Liver (tissue), 9 donors: ENCODE measurements around the gene SLC26A1. TPM values are rescaled to one million over a fixed set of nuclear protein-coding genes. Genes with fewer than 3 reads are reported as not detected.

Source experiments
- DNase-seq: peaks from one replicate; pipeline ENCODE4 v3.0.0-alpha.2; 2017; ENCODE audit warnings: low spot score
- H3K27ac ChIP-seq, 2 donors: one replicate each; pipeline ENCODE4 v1.7.0; 2013; ENCODE audit warnings: inconsistent platforms in 2 of 2, low read length in 2 of 2, control low read depth in 1 of 2, low read depth in 1 of 2, mild to moderate bottlenecking in 1 of 2
- H3K27me3 ChIP-seq, 4 donors: one replicate each; pipeline versions ENCODE4 v1.6.1 to v1.7.0; 2013; ENCODE audit warnings: low read length in 3 of 4, inconsistent platforms in 1 of 4, mild to moderate bottlenecking in 1 of 4, moderate library complexity in 1 of 4; ENCODE audit not compliant: control insufficient read depth in 4 of 4, insufficient read depth in 4 of 4
- H3K36me3 ChIP-seq, 4 donors: one replicate each; pipeline versions ENCODE4 v1.6.1 to v1.7.0; 2013; ENCODE audit warnings: low read length in 3 of 4, mild to moderate bottlenecking in 3 of 4, low read depth in 1 of 4, moderate library complexity in 1 of 4; ENCODE audit not compliant: control insufficient read depth in 4 of 4, insufficient read depth in 3 of 4
- H3K4me1 ChIP-seq, 4 donors: one replicate each; pipeline versions ENCODE4 v1.6.1 to v1.7.0; 2013; ENCODE audit warnings: low read length in 3 of 4, mild to moderate bottlenecking in 3 of 4, moderate library complexity in 1 of 4; ENCODE audit not compliant: control insufficient read depth in 4 of 4, insufficient read depth in 4 of 4
- H3K4me3 ChIP-seq, 3 donors: one replicate each; pipeline versions ENCODE4 v1.6.1 to v1.7.0; 2013; ENCODE audit warnings: low read length in 3 of 3, control low read depth in 1 of 3, low read depth in 1 of 3, mild to moderate bottlenecking in 1 of 3
- H3K9ac ChIP-seq, 2 donors: one replicate each; pipeline ENCODE4 v1.7.0; 2013; ENCODE audit warnings: low read length in 2 of 2, mild to moderate bottlenecking in 2 of 2, moderate library complexity in 2 of 2, control low read depth in 1 of 2, low read depth in 1 of 2
- H3K9me3 ChIP-seq, 4 donors: one replicate each; pipeline versions ENCODE4 v1.6.1 to v1.7.0; 2013; ENCODE audit warnings: low read length in 3 of 4; ENCODE audit not compliant: control insufficient read depth in 4 of 4
- EGR1 ChIP-seq, 2 donors: IDR thresholded peaks; 2 replicates each; pipeline ENCODE4 v1.6.1; 2016 to 2018; ENCODE audit warnings: antibody characterized with exemption in 2 of 2, low read depth in 2 of 2
- FOXA1 ChIP-seq: IDR thresholded peaks from 2 replicates; pipeline ENCODE4 v1.6.1; 2016; ENCODE audit warnings: antibody characterized with exemption
- FOXA2 ChIP-seq: IDR thresholded peaks from 2 replicates; pipeline ENCODE4 v1.6.1; 2016; ENCODE audit warnings: antibody characterized with exemption
- GABPA ChIP-seq, 2 donors: IDR thresholded peaks in 1 of 2; conservative IDR thresholded peaks in 1 of 2; 2 replicates each; pipeline ENCODE4 v1.6.1; 2016; ENCODE audit warnings: antibody characterized with exemption in 2 of 2, mild to moderate bottlenecking in 1 of 2, moderate library complexity in 1 of 2
- JUND ChIP-seq, 2 donors: IDR thresholded peaks; 2 replicates each; pipeline ENCODE4 v1.6.1; 2016; ENCODE audit warnings: antibody characterized with exemption in 2 of 2
- NR2F2 ChIP-seq: IDR thresholded peaks from 2 replicates; pipeline ENCODE4 v1.6.1; 2016; ENCODE audit warnings: antibody characterized with exemption
- RAD21 ChIP-seq, 2 donors: IDR thresholded peaks; 2 replicates each; pipeline ENCODE4 v1.6.1; 2016; ENCODE audit warnings: antibody characterized with exemption in 2 of 2, mild to moderate bottlenecking in 2 of 2
- RXRA ChIP-seq, 2 donors: IDR thresholded peaks; 2 replicates each; pipeline ENCODE4 v1.6.1; 2017 to 2018; ENCODE audit warnings: antibody characterized with exemption in 2 of 2, mild to moderate bottlenecking in 1 of 2
- SP1 ChIP-seq: IDR thresholded peaks from 2 replicates; pipeline ENCODE4 v1.6.1; 2018; ENCODE audit warnings: antibody characterized with exemption, mild to moderate bottlenecking
- YY1 ChIP-seq: IDR thresholded peaks from 2 replicates; pipeline ENCODE4 v1.6.1; 2016; ENCODE audit warnings: antibody characterized with exemption, mild to moderate bottlenecking
- whole genome bisulfite sequencing: extraction: QIAGEN DNeasy Blood & Tissue Kit; methylation state at CpG from one replicate; pipeline ENCODE4 v1.1.7; 2013; 5-methylcytosine and 5-hydroxymethylcytosine counted together
- polyA plus RNA-seq, 2 donors: library from polyadenylated mRNA; stranded (reverse) in 1 of 2; unstranded in 1 of 2; fragments of 200-250 nt in 1 of 2; fragments of >200 nt in 1 of 2; fragmentation: Nextera tagmentation in 1 of 2; extraction: Ambion mirVana in 1 of 2; gene quantifications; one replicate each; pipeline versions ENCODE4 v1.2.1 to v1.2.3, GENCODE V29; 2013 to 2015
- total RNA-seq, 2 donors: library from RNA; depleted of rRNA; stranded (reverse); fragments of >200 nt; gene quantifications; one replicate each; pipeline ENCODE4 v1.2.3, GENCODE V29; 2014
- TF ChIP-seq, protein P1 (sequence below): fragments of 150-350 bp; IDR thresholded peaks from 2 replicates; pipeline ENCODE4 v1.5.1; 2017; ENCODE audit warnings: improper control_type of control experiment, low read depth, low read length; ENCODE audit not compliant: missing input control
- TF ChIP-seq, protein P2 (sequence below): IDR thresholded peaks from 2 replicates; pipeline ENCODE4 v1.6.1; 2016; ENCODE audit warnings: antibody characterized with exemption
- TF ChIP-seq, protein P3 (sequence below): IDR thresholded peaks from 2 replicates; pipeline ENCODE4 v1.6.1; 2016; ENCODE audit warnings: antibody characterized with exemption
- TF ChIP-seq, protein P4 (sequence below): IDR thresholded peaks from 2 replicates; pipeline ENCODE4 v1.6.1; 2016; ENCODE audit warnings: antibody characterized with exemption, mild to moderate bottlenecking
- donor health status: healthy.
- donor health status: healthy.
- donor health status: healthy.
- donor health status: healthy.
- donor health status: healthy.

SLC26A1 gene
- total and polyA plus RNA-seq, 4 donors: 5.1 to 41.0 (median 26.3) TPM

DNA sequence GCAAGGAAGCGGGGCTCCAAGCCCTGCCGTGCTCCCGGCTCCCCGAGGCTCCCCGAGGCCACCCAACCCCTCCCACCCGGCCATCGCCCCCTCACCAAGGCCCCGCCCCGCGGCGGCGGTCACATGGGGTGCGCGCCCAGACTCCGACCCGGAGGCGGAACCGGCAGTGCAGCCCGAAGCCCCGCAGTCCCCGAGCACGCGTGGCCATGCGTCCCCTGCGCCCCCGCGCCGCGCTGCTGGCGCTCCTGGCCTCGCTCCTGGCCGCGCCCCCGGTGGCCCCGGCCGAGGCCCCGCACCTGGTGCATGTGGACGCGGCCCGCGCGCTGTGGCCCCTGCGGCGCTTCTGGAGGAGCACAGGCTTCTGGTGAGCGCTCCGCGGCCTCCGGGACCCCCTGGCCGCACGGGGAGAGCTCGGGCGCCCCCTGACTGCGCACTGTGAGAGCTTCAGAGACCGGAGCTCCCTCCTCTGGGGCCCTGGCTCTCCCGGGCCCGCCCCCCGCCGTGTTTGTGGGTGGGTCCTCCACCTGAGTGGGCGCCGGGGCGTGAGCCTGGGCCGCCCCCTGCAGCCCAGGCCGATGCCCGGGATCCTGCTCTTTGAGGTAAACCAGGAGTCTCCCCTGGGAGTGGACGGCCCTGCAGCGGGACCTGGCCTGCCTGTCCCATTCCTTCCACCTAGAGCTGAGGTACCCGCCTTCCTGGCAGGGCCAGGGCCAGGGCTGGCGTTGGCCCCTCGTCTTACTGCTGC, 6.2 kb downstream of the SLC26A1 start, which contains the start of gene IDUA:
Gene IDUA, plus strand, starts transcription at position 166 of the 745 bp plus-strand sequence. Its CDS starts 41 bp downstream, at position 207.
- no peaks in the 10 kb centered on the region for H3K9me3 ChIP-seq
- peak; percentile 79 for DNase-seq
- H3K9ac ChIP-seq: peak within 1 kb of the TSS; percentile 5 to 79
- H3K36me3 ChIP-seq: peaks cover 0 to 8% (median 4%) of the 10 kb centered on the region in 4 donors
- WGBS: 1% methylated on average over 69 of the region's 69 CpGs
- no peak for TF ChIP-seq FOXA1
- peak in 1 of 2 donors; percentile 21 for TF ChIP-seq RXRA (IDR thresholded peaks at IDR 0.05)
- no peak for TF ChIP-seq FOXA2
- TF ChIP-seq EGR1 (IDR thresholded peaks at IDR 0.05; ENCODE audit: low read depth in 2 of 2): peak in 1 of 2 donors; percentile 56
- TF ChIP-seq JUND (IDR thresholded peaks at IDR 0.05): no peak
- TF ChIP-seq, protein P1, sequence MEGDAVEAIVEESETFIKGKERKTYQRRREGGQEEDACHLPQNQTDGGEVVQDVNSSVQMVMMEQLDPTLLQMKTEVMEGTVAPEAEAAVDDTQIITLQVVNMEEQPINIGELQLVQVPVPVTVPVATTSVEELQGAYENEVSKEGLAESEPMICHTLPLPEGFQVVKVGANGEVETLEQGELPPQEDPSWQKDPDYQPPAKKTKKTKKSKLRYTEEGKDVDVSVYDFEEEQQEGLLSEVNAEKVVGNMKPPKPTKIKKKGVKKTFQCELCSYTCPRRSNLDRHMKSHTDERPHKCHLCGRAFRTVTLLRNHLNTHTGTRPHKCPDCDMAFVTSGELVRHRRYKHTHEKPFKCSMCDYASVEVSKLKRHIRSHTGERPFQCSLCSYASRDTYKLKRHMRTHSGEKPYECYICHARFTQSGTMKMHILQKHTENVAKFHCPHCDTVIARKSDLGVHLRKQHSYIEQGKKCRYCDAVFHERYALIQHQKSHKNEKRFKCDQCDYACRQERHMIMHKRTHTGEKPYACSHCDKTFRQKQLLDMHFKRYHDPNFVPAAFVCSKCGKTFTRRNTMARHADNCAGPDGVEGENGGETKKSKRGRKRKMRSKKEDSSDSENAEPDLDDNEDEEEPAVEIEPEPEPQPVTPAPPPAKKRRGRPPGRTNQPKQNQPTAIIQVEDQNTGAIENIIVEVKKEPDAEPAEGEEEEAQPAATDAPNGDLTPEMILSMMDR: peak; percentile 31
- peak in 1 of 2 donors; percentile 47 for TF ChIP-seq GABPA (IDR thresholded peaks at IDR 0.05 in 1 of 2, conservative IDR thresholded peaks at IDR 0.05 in 1 of 2)
- peak; percentile 29 to 31 for TF ChIP-seq RAD21 (IDR thresholded peaks at IDR 0.05)
- TF ChIP-seq YY1: no peak
- H3K4me3 ChIP-seq: peak within 1 kb of the TSS; percentile 54 to 75 (median 75)
- peaks cover 13 to 58% (median 44%) of the 10 kb centered on the region in 4 donors for H3K4me1 ChIP-seq
- peak within 1 kb of the TSS; percentile 66 to 79 for H3K27ac ChIP-seq
- no peaks in the 10 kb centered on the region for H3K27me3 ChIP-seq

DNA sequence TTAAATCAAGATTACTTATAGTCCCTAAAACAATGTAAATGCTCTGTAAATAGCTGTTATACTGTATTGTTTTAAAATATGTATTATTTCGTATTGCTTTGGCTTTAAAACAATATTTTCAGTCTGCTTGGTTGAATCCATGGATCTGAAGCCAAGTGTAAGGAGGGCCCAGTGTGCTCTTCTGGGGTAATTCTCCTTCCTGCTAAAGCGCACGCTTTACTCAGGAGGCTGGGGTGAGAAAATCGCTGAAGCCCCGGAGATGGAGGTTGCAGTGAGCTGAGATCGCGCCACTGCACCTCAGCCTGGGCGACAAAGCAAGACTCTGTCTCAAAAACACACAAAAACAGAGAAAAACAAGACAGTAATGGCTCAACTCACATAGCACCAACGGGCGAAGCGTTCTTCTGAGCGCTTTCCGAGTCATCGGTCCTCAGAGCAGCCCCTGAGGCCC, 6.8 kb downstream of the SLC26A1 start:
- H3K4me1 ChIP-seq: peaks cover 11 to 52% (median 40%) of the 10 kb centered on the region in 4 donors
- peak overlapping the region; percentile 54 to 75 (median 75) for H3K4me3 ChIP-seq
- no peak for DNase-seq
- peak overlapping the region; percentile 66 to 79 for H3K27ac ChIP-seq
- WGBS: 2% methylated on average over 14 of the region's 14 CpGs
- no peaks in the 10 kb centered on the region for H3K9me3 ChIP-seq
- TF ChIP-seq, protein P2, sequence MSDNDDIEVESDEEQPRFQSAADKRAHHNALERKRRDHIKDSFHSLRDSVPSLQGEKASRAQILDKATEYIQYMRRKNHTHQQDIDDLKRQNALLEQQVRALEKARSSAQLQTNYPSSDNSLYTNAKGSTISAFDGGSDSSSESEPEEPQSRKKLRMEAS: no peak
- TF ChIP-seq NR2F2 (no peak), YY1 (no peak), SP1 (no peak)
- TF ChIP-seq, protein P3, sequence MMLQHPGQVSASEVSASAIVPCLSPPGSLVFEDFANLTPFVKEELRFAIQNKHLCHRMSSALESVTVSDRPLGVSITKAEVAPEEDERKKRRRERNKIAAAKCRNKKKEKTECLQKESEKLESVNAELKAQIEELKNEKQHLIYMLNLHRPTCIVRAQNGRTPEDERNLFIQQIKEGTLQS: no peak
- TF ChIP-seq, protein P4, sequence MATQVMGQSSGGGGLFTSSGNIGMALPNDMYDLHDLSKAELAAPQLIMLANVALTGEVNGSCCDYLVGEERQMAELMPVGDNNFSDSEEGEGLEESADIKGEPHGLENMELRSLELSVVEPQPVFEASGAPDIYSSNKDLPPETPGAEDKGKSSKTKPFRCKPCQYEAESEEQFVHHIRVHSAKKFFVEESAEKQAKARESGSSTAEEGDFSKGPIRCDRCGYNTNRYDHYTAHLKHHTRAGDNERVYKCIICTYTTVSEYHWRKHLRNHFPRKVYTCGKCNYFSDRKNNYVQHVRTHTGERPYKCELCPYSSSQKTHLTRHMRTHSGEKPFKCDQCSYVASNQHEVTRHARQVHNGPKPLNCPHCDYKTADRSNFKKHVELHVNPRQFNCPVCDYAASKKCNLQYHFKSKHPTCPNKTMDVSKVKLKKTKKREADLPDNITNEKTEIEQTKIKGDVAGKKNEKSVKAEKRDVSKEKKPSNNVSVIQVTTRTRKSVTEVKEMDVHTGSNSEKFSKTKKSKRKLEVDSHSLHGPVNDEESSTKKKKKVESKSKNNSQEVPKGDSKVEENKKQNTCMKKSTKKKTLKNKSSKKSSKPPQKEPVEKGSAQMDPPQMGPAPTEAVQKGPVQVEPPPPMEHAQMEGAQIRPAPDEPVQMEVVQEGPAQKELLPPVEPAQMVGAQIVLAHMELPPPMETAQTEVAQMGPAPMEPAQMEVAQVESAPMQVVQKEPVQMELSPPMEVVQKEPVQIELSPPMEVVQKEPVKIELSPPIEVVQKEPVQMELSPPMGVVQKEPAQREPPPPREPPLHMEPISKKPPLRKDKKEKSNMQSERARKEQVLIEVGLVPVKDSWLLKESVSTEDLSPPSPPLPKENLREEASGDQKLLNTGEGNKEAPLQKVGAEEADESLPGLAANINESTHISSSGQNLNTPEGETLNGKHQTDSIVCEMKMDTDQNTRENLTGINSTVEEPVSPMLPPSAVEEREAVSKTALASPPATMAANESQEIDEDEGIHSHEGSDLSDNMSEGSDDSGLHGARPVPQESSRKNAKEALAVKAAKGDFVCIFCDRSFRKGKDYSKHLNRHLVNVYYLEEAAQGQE: no peak
- peaks cover 0 to 8% (median 4%) of the 10 kb centered on the region in 4 donors for H3K36me3 ChIP-seq
- peak overlapping the region; percentile 5 to 79 for H3K9ac ChIP-seq
- no peaks in the 10 kb centered on the region for H3K27me3 ChIP-seq
